ENCODE measurements around the gene AGMO. TPM values are rescaled to one million over a fixed set of nuclear protein-coding genes. Genes with fewer than 3 reads are reported as not detected.

The AGMO gene
- total RNA-seq, 3 donors from 2014 or later: 0.89 to 3.0 (median 1.3) TPM

DNA sequence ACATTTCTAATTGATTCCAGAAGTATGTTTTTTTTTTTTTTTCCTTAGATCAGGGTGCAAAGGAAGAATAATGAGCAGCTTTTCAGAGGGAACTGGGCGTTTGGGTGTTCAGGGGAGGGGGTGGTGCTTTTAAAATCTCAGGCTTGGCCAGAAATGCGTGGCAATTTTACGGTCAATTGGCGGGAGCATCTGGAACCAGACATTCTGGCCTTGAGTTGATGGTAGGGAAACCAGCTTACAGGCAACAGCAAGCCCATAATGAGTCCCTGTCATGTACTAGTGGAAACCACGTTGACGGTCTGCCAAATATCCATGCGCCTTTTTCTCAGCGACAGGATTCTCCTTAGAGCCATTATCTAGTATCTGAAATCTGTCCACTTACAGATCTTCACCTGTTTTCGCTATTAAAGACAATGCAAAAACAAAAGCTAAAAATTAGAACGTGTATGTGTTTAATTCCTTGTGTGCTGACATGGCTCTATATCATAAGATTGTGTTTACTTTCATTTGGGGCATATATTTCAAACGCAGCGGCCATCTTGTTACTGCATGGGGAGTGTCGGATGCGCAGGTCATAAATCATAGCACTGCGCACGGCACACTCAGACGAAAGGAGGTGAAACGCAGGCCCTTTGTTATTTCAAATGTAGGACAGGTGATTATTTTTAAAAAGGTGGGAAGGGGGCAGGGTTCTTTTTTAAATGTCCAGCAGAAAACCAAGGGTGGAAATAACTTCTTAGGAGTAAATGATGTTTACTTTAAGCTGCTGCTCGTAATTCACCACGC lies 209.2 kb downstream of the AGMO start:
- ATAC-seq: no peak
- H3K4me3 ChIP-seq: no peak overlapping the region

DNA sequence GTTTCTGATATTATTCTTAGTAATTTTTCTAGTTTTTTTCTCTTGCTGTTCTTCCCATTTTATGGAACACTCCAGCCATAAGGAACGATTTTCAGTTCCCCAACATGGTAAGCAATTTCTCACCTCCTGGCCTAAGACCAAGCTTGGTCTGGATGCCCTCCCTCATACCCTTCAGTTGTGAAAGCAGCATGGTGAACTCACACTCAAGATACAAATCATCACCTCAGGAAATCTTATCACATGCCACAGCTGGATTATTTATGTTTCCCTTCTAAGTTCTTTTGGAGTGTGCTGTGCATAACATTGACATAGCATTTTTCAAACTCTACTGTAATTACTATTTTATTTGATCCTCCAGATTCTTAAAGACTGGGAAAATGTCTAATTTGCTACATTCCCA lies 216.6 kb downstream of the AGMO start:
- TF ChIP-seq, protein P1, sequence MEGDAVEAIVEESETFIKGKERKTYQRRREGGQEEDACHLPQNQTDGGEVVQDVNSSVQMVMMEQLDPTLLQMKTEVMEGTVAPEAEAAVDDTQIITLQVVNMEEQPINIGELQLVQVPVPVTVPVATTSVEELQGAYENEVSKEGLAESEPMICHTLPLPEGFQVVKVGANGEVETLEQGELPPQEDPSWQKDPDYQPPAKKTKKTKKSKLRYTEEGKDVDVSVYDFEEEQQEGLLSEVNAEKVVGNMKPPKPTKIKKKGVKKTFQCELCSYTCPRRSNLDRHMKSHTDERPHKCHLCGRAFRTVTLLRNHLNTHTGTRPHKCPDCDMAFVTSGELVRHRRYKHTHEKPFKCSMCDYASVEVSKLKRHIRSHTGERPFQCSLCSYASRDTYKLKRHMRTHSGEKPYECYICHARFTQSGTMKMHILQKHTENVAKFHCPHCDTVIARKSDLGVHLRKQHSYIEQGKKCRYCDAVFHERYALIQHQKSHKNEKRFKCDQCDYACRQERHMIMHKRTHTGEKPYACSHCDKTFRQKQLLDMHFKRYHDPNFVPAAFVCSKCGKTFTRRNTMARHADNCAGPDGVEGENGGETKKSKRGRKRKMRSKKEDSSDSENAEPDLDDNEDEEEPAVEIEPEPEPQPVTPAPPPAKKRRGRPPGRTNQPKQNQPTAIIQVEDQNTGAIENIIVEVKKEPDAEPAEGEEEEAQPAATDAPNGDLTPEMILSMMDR (IDR thresholded peaks at IDR 0.05): no peak
- intact Hi-C loops (cut with DNase I, micrococcal nuclease): no loop called here
- DNase-seq (no peak), ATAC-seq (no peak)
- Histone ChIP-seq H3K4me1 (ENCODE audit: low read depth) (no peaks in the 10 kb centered on the region), H3K36me3 (ENCODE audit: low read depth) (no peaks in the 10 kb centered on the region), H3K4me3 (no peak overlapping the region), H3K9me3 (no peaks in the 10 kb centered on the region)

More for the DNA sequence above, 209.2 kb downstream of the AGMO start:
- TF ChIP-seq, protein P1 (IDR thresholded peaks at IDR 0.05): no peak
- Histone ChIP-seq H3K36me3 (ENCODE audit: low read depth) (no peaks in the 10 kb centered on the region), H3K4me1 (ENCODE audit: low read depth) (no peaks in the 10 kb centered on the region), H3K9me3 (no peaks in the 10 kb centered on the region)
- intact Hi-C loops (cut with DNase I, micrococcal nuclease): no loop called here
- no peak for DNase-seq

DNA sequence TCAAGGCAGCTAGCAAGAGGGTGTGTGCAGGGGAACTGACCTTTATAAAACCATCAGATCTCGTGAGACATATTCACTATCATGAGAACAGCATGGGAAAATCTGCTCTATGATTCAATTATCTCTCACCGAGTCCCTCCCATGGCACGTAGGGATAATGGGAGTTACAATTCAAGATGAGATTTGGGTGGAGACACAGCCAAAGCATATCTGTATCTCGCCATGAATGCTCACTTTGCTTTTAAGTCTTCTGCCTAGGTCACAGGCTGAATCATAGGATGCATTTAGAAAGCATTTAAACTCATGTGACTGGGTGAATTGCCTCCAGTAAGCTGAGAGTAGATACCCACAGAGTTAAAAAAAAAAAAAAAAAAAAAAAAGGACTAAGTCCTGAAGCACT lies 220.0 kb downstream of the AGMO start:
- no peak for ATAC-seq
- DNase-seq: no peak
- intact Hi-C loops (cut with DNase I, micrococcal nuclease): no loop called here

DNA sequence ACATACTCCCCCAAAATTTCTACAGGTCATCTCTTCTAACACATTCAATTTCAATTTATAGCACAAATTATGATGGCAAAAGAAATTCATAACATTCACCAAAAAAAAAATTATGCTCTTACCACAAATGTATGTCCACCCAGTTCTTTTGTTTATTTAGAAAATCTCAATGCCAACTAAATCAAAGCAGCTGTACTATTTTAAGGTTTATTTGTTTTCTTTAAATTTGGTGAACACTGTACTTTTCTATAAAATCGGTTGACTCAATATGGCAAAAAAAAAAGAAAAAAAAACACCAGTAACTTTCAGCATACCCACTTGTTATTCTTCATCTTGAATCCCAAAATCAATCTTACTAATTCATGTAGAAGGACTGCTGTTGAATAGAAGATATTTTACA lies 225.7 kb downstream of the AGMO start:
- no peaks in the 10 kb centered on the region for H3K4me1 ChIP-seq (ENCODE audit: low read depth)
- no peaks in the 10 kb centered on the region for H3K9me3 ChIP-seq
- H3K4me3 ChIP-seq: no peak overlapping the region
- TF ChIP-seq, protein P1 (IDR thresholded peaks at IDR 0.05): no peak
- no peaks in the 10 kb centered on the region for H3K36me3 ChIP-seq (ENCODE audit: low read depth)
- intact Hi-C loops (cut with DNase I, micrococcal nuclease): no loop called here
- ATAC-seq (no peak), DNase-seq (no peak)

More for the DNA sequence above, 220.0 kb downstream of the AGMO start:
- H3K36me3 ChIP-seq (ENCODE audit: low read depth): no peaks in the 10 kb centered on the region
- TF ChIP-seq, protein P1 (IDR thresholded peaks at IDR 0.05): no peak
- no peaks in the 10 kb centered on the region for H3K9me3 ChIP-seq
- H3K4me1 ChIP-seq (ENCODE audit: low read depth): no peaks in the 10 kb centered on the region
- H3K4me3 ChIP-seq: no peak overlapping the region

DNA sequence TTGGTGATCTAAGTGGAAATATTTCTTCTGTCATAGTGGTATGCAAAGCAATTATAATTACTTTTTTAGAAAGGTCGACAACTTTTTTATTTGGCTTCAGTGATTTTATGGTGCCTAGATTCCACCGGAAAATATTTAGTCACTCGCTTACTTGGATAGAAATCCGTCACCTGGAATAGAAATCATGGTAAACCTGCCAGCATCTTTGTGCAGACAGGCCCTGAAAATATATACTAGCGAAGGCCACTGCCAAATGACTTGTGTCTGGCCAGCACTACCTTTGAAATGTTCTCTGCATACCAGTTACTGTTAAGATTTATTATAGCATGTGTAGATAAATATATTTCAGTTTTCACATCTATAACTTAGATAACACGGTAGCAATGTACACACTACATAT lies 226.4 kb downstream of the AGMO start:
- intact Hi-C loops (cut with DNase I, micrococcal nuclease): no loop called here
- H3K4me1 ChIP-seq (ENCODE audit: low read depth): no peaks in the 10 kb centered on the region
- no peak for ATAC-seq
- TF ChIP-seq, protein P1 (IDR thresholded peaks at IDR 0.05): no peak
- H3K4me3 ChIP-seq: no peak overlapping the region
- H3K9me3 ChIP-seq: no peaks in the 10 kb centered on the region
- H3K36me3 ChIP-seq (ENCODE audit: low read depth): no peaks in the 10 kb centered on the region
- no peak for DNase-seq

All from mucosa of descending colon (tissue), 3 donors.